Smooth muscle cell (in vitro differentiated cells): ENCODE measurements around the gene TBC1D28. TPM values are rescaled to one million over a fixed set of nuclear protein-coding genes. Genes with fewer than 3 reads are reported as not detected.

Source experiments
- polyA plus RNA-seq: library from polyadenylated mRNA; unstranded; fragments of >200 nt; fragmentation: Nextera tagmentation; extraction: Ambion mirVana; gene quantifications from 2 replicates; pipeline ENCODE4 v1.2.1, GENCODE V29; 2016
- small RNA-seq: library from RNA; depleted of rRNA; stranded (forward); fragments of <200 nt; gene quantifications from one replicate; pipeline ENCODE3, GENCODE V24; 2014
- total RNA-seq: library from RNA; depleted of rRNA; stranded (reverse); fragments of >200 nt; gene quantifications from 2 replicates; pipeline ENCODE4 v1.2.3, GENCODE V29; 2014

The TBC1D28 gene
- total and polyA plus RNA-seq, 2 experiments from 2014 or later: 0.24 TPM; not detected in 1

Small RNA genes within 50 kb of the gene (small RNA-seq; reads per million reads assigned to genes)
- gene AC026271.2: not detected

Other genes with a start within 250 kb of the TBC1D28 start
- gene LGALS9C, start 167.6 kb downstream of the TBC1D28 start, total RNA-seq: 1.5 and 22.0 TPM in 2 replicates
- gene LGALS9C, start 167.6 kb downstream of the TBC1D28 start, polyA plus RNA-seq: 0.88 and 6.3 TPM in 2 replicates
- 5.2 and 9.8 TPM in 2 replicates for gene FOXO3B, start 37.9 kb upstream of the TBC1D28 start, total RNA-seq
- gene FOXO3B, start 37.9 kb upstream of the TBC1D28 start, polyA plus RNA-seq: 7.5 and 11.4 TPM in 2 replicates
- 0.04 TPM in 1 of 2 replicates, not detected in the other for gene FBXW10, start 99.7 kb upstream of the TBC1D28 start, total RNA-seq
- not detected in 2 replicates for gene FBXW10, start 99.7 kb upstream of the TBC1D28 start, polyA plus RNA-seq
- gene TVP23B, start 136.8 kb upstream of the TBC1D28 start, total RNA-seq: 102 and 106 TPM in 2 replicates
- 74.7 and 80.0 TPM in 2 replicates for gene TVP23B, start 136.8 kb upstream of the TBC1D28 start, polyA plus RNA-seq
- gene PRPSAP2, start 213.7 kb upstream of the TBC1D28 start, total RNA-seq: 37.9 and 39.8 TPM in 2 replicates
- gene PRPSAP2, start 213.7 kb upstream of the TBC1D28 start, polyA plus RNA-seq: 24.0 TPM in 2 replicates